Fibroblast of gingiva (primary cell): Measurements from ENCODE around the gene DPEP2.
"Not testable (repeated sequence)": the region's sequence is repeated elsewhere in the genome, so short reads cannot be mapped to it uniquely, and the experiment has no call there.

Experiments used
- DNase-seq: peaks from one replicate; pipeline ENCODE4 v3.0.0-alpha.2; 2011; ENCODE audit warnings: low read depth

The DPEP2 gene

GRCh38 chr16:67953641-67954375 is 45.5 kb downstream of the DPEP2 start:
- no peak for DNase-seq

GRCh38 chr16:67951485-67951884 is 47.8 kb downstream of the DPEP2 start:
- no peak for DNase-seq

DNA sequence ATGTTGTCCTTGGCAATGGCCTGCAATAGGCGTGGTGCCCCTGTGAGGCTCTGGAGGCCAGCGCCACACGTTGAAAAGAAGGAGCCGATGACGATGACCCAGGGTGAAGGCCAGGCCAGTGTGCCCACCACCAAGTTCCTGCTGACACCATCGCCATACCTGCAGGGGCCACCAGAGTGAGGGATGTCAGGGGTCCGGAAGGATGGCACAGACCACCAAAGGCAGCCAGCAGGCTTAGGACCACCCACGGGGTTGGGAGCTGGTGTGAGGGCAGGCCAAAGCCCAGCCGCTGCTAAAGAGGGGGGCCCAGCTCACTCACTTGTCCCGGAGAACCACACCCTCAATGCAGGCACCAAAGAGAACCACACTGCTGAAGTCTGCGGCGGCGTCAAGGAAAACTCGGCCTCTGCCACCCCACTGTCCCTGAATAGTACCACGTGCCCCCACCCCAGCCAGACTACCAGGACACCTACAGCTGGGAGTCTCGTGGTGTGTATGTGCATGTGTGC is 48.9 kb downstream of the DPEP2 start:
- no peak for DNase-seq

- DNase-seq = no peak
These were observed 49.6 kb downstream of the DPEP2 start for GRCh38 chr16:67949645-67950044.

DNA sequence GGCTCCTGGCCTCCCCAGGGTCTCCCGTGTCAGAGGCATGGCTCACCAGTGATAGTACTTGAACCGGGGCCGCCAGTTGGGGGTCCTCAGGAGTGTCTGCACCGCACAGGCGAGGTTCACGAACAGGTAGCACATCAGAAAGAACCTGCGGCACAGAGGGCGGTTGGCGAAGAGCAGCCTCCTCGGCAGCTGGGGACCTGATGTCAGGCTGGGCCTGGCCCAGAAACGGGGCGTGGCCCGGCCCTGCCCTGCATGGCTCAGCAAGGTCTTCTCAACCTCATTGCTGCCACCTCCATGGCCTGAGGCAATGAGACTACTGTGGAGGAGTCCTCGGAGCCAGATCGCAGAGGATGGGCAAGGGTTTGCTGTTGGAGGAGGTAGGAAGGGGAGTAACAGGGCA is 51.3 kb downstream of the DPEP2 start:
- no peak for DNase-seq

DNA sequence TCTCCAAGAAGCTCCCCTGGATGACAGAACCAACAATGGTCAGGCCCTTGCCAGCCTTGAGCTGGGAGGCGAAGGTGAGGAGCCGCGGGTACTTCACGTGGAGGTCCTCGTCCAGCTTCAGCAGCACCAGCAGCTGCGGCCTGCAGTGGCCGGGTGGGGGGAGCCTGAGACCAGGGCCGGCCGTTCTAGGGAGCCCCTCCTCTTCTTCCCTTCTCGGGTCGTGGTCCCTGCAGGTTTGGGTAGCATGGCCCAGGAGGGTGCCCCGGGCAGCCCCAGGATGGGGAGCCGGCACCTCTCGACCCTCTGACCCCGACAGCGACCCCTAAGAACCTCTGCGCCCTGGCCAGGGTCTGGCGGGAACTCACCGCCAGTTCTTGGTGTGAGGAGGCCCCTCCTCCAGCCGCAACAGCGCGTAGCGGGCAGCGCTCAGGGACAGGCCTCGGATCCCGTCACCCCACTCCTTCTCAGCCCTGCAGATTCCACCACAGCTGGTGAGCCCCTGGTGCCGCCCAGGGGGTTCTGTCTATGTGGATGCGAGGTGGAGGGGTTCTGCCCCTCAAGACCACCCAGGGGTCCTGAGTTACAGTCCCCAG is 52.2 kb downstream of the DPEP2 start:
- no peak for DNase-seq

- DNase-seq = no peak
These were observed 53.1 kb downstream of the DPEP2 start for GRCh38 chr16:67946128-67946569.

DNA sequence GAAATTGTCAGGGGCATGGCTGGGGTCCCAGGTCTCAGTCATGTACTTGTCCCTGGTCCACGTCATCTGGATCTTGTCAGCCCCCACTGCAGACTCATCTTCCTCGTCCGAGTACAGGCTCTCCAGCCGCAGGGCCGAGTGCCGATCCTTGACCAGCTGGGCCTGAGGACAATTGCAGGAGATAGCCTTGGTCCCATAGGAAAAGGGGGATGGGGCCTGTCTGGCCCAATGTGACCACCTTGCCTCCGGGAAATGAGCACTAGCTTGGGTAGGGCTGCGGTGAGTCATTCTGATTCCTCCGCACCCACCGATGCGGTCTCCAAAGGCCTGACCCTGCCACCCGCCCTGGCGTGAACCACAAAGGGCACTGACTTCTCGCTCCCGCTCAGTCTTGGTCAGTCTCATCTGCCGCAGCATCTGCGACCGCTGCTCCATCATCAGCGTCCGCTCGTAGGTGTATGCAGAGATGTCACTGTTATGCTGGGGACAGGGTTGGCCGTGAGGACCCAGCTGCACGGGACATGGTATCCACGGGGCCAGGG is 53.8 kb downstream of the DPEP2 start:
- no peak for DNase-seq

DNA sequence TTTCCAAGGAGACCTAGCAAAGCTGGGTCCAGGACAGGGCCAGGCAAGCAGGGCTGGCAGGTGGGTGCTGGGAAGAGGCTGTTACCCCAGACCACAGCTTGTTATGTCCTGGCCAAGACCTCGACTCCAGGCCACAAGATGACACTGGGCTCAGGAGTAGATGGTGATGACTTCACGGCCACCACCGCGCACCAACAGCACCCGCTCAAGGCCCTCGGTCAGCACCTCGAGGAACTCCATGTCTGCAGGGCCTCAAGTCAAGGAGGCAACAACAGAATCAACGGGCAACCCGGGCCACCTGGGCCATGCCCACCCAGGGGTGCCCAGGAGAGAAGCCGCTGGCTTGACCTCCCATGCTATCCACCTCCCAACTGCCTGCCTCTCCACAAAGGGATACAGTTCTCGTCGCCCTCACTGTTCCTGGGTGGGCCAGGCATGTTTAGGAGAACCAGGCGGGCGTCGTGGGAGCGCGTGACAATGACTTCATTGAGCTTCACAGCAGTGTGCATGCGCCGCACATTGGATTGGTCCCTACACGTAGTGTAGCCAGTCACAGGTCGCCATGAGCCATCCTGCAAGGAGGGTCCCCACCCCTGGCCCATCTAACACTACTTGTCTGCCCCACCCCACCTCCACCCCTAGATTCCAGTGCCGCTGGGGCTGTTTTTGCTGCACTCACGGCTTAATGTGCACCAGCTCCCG is 54.4 kb downstream of the DPEP2 start:
- no peak for DNase-seq

DNA sequence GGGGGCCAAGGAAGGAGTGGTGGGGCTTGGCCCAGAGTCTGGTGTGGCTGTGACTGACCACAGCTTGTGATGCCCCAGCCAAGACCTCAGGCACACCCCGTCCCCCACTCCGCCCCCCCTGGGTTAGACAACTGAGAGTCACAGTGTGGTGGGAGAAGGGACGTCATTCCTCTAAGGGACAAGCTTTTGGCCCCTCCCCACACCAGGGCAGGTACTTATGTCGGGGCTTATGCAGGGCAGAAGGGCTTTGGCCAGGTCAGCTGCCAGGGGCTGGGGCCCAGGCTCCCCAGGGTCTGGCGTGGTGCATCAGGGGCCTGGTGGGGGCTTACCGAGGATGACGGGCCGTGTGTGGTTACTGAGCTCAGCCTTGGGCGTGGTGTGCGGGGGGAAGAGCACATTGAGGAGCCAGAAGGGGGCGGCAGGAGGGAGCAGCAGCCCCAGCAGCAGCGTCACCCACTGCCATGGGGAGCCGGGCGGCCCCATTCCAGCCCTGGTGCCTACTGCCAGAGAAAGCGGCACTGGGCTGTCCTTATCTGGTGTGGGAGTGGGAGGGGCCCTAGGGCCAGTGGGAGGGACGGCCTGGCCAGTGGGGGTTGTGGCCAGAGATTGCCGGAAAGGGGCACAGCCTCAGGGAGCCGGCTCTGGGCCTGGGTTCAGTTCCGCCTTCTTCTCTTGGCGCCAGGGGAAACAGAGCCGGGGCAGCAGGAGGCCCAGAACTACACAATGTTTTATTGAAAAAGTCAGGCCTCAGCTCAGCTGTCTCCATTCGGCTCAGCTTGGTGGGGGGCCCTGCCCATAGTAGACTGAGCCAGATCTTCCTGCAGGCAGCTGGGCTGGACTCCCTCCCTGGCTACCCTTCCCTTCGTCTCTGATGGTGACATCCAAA is 55.4 kb downstream of the DPEP2 start, which contains the start of gene LCAT:
Gene LCAT (minus strand): TSS at position 502 of the 886 bp plus-strand sequence. CDS start 19 bp downstream, at position 483.
- DNase-seq = peak; percentile 82

DNA sequence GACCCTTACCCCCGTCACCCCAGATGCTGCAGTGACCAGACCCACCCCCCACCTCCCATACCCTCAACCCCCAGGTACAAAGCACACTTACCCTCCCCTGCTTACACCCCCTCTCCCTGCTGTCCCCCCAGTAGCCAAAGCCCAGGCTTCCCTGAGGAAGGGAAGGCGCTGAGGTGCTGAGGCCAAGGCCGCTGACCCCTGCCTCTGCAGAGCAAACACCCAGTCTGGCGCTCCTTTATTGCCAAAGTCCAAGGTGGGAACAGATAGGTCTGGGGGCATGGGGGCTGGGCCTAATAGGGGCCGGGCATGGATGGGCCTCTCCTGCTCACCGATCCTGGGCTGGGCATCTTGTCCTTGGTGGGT is 56.0 kb downstream of the DPEP2 start:
- no peak for DNase-seq

DNA sequence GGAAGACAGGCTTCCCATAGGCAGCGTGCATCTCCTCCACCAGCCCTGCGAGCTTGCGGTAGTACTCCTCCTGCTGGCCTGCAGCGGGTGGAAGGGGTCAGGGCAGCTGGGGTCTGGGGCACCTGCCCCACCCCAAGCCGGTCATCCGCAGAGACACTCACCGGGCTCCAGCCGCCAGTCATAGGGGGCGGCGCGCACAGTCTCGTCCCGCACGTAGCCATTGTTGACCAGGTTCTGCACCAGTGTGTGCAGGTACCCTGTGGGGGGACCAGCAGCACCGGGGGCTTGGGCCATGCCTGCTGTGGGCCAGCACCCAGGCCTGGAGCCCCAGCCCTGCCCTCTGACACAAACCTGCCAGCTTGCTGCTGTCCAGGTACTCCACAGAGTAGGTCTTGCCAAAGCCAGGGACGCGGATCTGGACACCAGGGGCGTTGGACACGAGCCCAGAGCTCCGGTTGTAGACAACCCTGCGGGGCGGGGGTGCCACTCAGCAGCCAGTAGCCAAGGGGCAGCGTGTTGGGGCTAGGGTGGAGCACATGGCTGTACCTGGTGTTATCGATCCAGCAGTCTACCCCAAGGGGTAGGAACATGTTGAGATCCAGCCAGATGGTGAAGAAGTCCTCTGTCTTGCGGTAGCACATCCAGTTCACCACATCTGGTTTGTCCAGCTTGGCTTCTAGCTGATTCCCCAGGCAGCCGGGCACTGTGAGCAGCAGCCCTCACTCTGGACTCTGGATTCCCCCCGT is 56.6 kb downstream of the DPEP2 start:
- no peak for DNase-seq

GRCh38 chr16:67942200-67942509 is 57.1 kb downstream of the DPEP2 start:
- DNase-seq = no peak

DNA sequence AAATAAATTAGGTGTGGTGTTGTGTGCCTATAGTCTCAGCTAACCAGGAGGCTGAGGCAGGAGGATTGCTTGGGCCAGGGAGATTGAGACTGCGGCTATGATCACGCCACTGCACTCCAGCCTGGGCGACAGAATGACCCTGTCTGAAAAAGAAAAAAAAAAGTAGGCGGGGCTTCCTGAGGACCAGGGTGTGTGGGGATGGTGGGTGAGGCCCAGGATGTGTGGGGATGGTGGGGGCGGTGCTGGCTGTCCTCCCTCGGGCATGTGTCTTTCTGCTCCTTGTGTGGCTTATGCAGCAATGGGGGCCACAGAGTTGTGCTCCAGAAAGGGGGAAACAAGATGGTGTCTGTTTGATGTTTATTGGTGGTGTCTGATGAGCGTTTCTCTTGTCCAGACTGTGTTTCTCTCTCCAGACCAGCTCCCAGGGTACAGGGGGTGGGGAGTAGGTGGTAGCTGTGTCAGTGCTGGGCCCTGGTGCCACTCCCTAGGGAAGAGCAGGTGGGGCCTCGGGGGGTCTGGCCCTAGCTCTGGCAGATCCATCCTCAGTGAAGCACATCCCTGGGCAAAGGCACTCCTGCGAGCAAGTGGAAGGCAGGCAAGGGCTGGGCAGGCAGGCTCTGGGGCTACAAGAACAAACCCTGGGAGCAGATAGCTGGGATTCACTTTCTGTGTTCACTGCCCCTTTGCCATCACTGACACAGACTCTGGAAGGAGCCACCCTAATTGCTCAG is 57.6 kb downstream of the DPEP2 start:
- no peak for DNase-seq

DNA sequence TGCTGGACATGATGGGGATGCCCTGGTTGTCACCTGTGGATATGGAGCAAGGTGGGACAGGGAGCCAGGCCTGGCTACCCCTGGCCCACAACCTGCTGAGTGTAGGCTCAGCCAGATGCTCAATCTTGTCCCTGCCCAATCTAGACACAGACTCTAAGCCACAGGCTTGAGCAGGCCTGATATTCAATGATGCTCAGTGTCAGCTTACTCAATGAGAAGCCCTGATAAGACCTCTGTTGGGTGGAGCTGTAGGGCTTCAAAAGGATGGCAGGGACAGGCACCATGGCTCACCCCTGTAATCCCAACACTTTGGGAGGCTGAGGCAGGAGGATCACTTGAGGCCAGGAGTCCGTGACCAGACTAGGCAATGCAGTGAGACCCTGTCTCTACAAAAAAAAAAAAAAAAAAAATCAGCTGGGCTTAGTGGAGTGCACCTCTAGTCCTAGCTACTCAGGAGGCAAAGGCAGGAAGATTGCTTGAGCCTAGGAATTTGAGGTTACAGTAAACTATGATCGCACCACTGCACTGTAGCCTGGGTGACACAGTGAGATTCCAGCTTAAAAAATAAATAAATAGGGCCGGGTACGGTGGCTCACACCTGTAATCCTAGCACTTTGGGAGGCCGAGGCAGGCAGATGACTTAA is 58.7 kb downstream of the DPEP2 start:
- DNase-seq = no peak

DNA sequence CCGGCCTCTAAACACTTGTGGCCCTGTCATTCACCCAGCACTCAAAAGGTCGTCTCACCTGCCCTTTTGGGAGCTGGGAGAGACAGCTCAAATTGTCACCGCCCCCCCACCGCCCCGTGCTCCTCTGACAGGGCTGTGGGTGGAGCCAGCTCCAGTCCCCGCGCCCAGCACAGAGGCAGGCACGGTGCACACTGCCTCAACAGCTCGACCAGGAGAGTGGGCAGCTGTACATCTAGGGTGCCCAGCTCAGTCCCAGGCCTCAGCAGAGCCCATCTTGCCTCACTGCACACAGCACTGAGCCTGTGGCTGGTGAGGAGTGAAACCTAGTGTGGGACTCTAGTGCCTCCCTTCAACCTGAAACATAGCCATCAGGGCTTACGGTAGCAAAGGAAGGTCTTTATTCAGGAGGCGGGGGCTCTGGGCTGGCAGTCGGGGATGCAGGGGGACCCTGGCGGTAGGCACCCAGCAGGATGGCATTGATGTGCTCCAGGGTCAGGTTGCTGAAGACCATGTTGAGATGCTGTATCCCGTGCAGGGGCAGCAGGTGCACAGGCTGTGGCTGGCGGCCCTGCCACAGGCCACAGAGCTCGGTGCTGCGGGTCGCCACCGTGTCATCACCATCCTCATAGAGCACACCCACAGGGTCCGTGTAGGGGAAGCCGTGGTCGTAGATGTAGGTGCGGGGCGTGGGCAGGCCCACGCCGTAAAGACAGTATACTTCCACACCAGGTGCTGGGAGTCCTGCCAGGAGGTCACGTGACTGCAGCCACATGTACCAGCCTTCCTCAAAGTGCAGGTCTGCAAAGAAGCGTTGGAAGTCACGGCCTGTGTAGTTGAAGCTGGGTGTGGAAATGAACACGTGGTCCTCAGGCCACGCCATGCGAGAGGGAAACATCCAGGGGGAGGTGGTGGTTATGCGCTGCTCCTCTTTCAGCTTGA is 59.5 kb downstream of the DPEP2 start:
- no peak for DNase-seq

- DNase-seq = not testable (repeated sequence)
These were observed 61.6 kb downstream of the DPEP2 start for GRCh38 chr16:67937713-67938112.
